Activated CD4-positive, alpha-beta T cell treated with anti-CD3 and anti-CD28 coated beads, Interleukin-2, amount 50 U/mL, for 4 hours (primary cell): ENCODE results near the gene FBXO3.
"Not testable (repeated sequence)": the region's sequence is repeated elsewhere in the genome, so short reads cannot be mapped to it uniquely, and the experiment has no call there.

Experiments used
- DNase-seq, 2 experiments: peaks; one replicate each; pipeline ENCODE4 v3.0.0-alpha.2; 2020

Gene FBXO3

GRCh38 chr11:33725496-33725895 lies 48.8 kb downstream of the FBXO3 start:
- DNase-seq, result no peak

GRCh38 chr11:33724644-33725035 lies 49.7 kb downstream of the FBXO3 start:
- no peak for DNase-seq

GRCh38 chr11:33723238-33723881 lies 51.0 kb downstream of the FBXO3 start:
- DNase-seq, result no peak

- no peak for DNase-seq
These were observed 51.6 kb downstream of the FBXO3 start for GRCh38 chr11:33722590-33723234.

- no peak for DNase-seq
These were observed 52.3 kb downstream of the FBXO3 start for GRCh38 chr11:33721984-33722383.

GRCh38 chr11:33721426-33721825 lies 52.9 kb downstream of the FBXO3 start:
- DNase-seq, result no peak

GRCh38 chr11:33719587-33719986 lies 54.7 kb downstream of the FBXO3 start:
- no peak for DNase-seq

GRCh38 chr11:33718440-33718839 lies 55.9 kb downstream of the FBXO3 start:
- DNase-seq, result no peak

- DNase-seq, result no peak
These were observed 58.1 kb downstream of the FBXO3 start for GRCh38 chr11:33716243-33716642.

- DNase-seq, result no peak
These were observed 60.4 kb downstream of the FBXO3 start for GRCh38 chr11:33713856-33714398.

GRCh38 chr11:33713151-33713855 lies 61.0 kb downstream of the FBXO3 start:
- DNase-seq, result no peak

GRCh38 chr11:33712436-33712835 lies 61.9 kb downstream of the FBXO3 start:
- no peak for DNase-seq

- no peak for DNase-seq
These were observed 64.9 kb downstream of the FBXO3 start for GRCh38 chr11:33709466-33709865.

GRCh38 chr11:33708985-33709384 lies 65.3 kb downstream of the FBXO3 start:
- DNase-seq, result no peak

GRCh38 chr11:33707831-33708230 lies 66.5 kb downstream of the FBXO3 start:
- not testable (repeated sequence) for DNase-seq

GRCh38 chr11:33706966-33707365 lies 67.4 kb downstream of the FBXO3 start:
- no peak for DNase-seq

GRCh38 chr11:33706546-33706945 lies 67.8 kb downstream of the FBXO3 start:
- DNase-seq, result no peak

- no peak for DNase-seq
These were observed 69.9 kb downstream of the FBXO3 start for GRCh38 chr11:33704240-33705002.

- no peak for DNase-seq
These were observed 70.5 kb downstream of the FBXO3 start for GRCh38 chr11:33703788-33704187.

GRCh38 chr11:33703234-33703633 lies 71.1 kb downstream of the FBXO3 start:
- DNase-seq, result no peak

GRCh38 chr11:33701302-33702230 lies 72.8 kb downstream of the FBXO3 start:
- DNase-seq, result no peak
